Mesodermal cell (in vitro differentiated cells): ENCODE measurements around the gene LTC4S.

ENCODE experiments used
- H3K27ac ChIP-seq: 2 replicates; pipeline ENCODE4 v1.7.0; 2013; ENCODE audit warnings: mild to moderate bottlenecking, low read depth, low read length, moderate library complexity; ENCODE audit not compliant: severe bottlenecking
- H3K36me3 ChIP-seq: 2 replicates; pipeline ENCODE4 v1.7.1; 2013; ENCODE audit warnings: mild to moderate bottlenecking, low read length, moderate library complexity; ENCODE audit not compliant: control insufficient read depth, insufficient read depth
- H3K4me1 ChIP-seq: one replicate; pipeline ENCODE4 v1.7.1; 2013; ENCODE audit warnings: mild to moderate bottlenecking, low read length; ENCODE audit not compliant: insufficient read depth, control insufficient read depth, poor library complexity, severe bottlenecking
- H3K4me3 ChIP-seq: 2 replicates; pipeline ENCODE4 v1.7.0; 2013; ENCODE audit warnings: low read length, control low read depth, mild to moderate bottlenecking; ENCODE audit not compliant: insufficient read depth, poor library complexity, severe bottlenecking; ENCODE audit errors: extremely low read depth
- H3K9me3 ChIP-seq: 2 replicates; pipeline ENCODE4 v1.7.1; 2013; ENCODE audit warnings: mild to moderate bottlenecking, low read length, moderate library complexity; ENCODE audit not compliant: control insufficient read depth
- WGBS, 2 experiments: methylation state at CpG; one replicate each; pipeline ENCODE4 v1.1.5; 2013; ENCODE audit warnings: missing lambda C conversion rate in 2 of 2; ENCODE audit not compliant: insufficient coverage in 2 of 2; 5-methylcytosine and 5-hydroxymethylcytosine counted together

LTC4S gene

GRCh38 chr5:179802207-179802883, 8.6 kb downstream of the LTC4S start:
- Histone ChIP-seq H3K4me3 (no peak overlapping the region), H3K27ac (no peak overlapping the region), H3K36me3 (peaks cover 49% of the 10 kb centered on the region), H3K4me1 (peaks cover 18% of the 10 kb centered on the region), H3K9me3 (no peaks in the 10 kb centered on the region)
- 91 to 92% methylated on average over 19 of the region's 19 CpGs for WGBS, 2 experiments

DNA sequence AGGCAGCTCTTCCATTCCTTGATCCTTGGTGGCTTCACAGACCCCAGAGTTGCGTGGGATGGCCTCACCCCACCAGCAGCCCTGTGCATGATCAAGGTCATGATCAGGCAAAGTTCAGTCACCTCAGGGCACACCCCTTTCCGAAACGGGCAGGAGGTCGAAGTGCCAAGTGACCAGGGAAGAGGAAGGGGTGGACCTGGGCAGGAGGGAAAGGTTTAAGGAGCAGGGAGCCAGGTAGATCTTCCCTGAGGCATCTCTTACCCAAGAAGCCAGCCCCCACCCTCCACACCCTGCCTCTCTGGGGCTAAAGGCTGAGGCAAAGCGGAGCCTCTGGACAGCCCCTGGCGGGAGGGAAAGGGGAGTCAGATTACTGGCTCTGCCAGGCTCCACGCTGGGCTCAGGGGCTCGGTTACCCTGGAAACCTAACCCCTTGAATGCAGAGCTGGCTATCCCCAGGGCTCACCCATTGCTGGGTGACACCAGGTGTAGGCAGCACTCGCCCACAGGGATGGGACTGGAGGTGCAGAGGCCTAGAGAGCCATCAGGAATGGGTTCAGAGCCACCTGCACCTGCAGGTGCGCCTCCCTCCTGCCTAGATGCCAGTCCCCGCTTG, 9.3 kb downstream of the LTC4S start:
- H3K9me3 ChIP-seq, result no peaks in the 10 kb centered on the region
- H3K4me1 ChIP-seq, result peaks cover 18% of the 10 kb centered on the region
- H3K27ac ChIP-seq, result no peak overlapping the region
- H3K4me3 ChIP-seq, result no peak overlapping the region
- H3K36me3 ChIP-seq, result peaks cover 43% of the 10 kb centered on the region
- 65 to 78% methylated on average over 8 to 9 of the region's 11 CpGs for WGBS, 2 experiments

- peak overlapping the region; percentile 11 for H3K4me3 ChIP-seq
- peaks cover 34% of the 10 kb centered on the region for H3K36me3 ChIP-seq
- H3K4me1 ChIP-seq, result peaks cover 18% of the 10 kb centered on the region
- WGBS, 2 experiments, result 80 to 87% methylated on average over 15 to 18 of the region's 18 CpGs
- no peak overlapping the region for H3K27ac ChIP-seq
- H3K9me3 ChIP-seq, result no peaks in the 10 kb centered on the region
These were observed 10.1 kb downstream of the LTC4S start for GRCh38 chr5:179803651-179804554.

DNA sequence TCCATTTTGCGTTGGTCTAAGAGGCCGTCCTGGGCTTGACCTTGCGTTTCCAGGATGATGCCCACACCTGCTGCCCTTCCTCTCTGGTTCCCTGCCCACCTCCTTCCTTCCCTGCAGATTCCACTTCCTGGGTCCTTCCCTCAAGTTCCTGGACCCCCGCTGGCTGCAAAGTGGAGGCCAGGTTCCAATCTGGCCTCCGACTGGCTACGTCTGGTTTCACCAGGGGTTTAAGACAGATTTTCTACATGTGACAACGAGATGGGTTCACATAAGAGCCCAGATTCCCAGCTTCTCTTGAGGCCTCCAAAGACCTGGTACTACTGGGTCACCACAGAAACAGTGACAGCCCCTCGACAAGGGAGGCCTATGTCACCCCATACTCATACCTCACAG, 10.8 kb downstream of the LTC4S start:
- Histone ChIP-seq H3K4me3 (no peak overlapping the region), H3K9me3 (no peaks in the 10 kb centered on the region), H3K36me3 (peaks cover 30% of the 10 kb centered on the region), H3K4me1 (peaks cover 18% of the 10 kb centered on the region), H3K27ac (no peak overlapping the region)
- 98 to 99% methylated on average over 8 of the region's 8 CpGs for WGBS, 2 experiments

DNA sequence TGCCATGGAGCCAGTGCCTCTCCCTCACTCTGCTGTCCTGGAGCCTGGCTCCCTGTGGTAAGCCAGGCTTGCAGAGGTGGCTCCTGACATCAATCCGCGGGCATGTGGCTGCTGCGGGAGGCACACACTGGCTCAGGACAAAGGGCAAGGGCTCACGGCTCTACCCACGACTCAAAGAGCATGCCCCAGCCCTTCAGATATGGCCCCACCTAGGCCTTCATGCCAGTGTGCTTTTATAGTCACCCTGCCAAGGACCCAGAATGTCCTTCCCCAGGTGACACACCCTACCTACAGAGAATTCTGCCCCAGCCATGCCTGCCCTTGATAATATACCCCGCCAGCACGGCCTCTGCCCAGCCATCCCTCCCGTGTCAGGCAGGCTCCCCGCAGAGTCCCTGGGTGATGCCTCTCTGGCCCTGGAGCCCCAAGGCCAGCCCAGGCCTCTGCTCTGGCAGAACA, 11.3 kb downstream of the LTC4S start:
- no peak overlapping the region for H3K27ac ChIP-seq
- 66 to 75% methylated on average over 9 of the region's 9 CpGs for WGBS, 2 experiments
- peaks cover 18% of the 10 kb centered on the region for H3K4me1 ChIP-seq
- no peaks in the 10 kb centered on the region for H3K9me3 ChIP-seq
- H3K36me3 ChIP-seq, result peaks cover 24% of the 10 kb centered on the region
- peak overlapping the region; percentile 70 for H3K4me3 ChIP-seq

GRCh38 chr5:179805529-179806249, 11.9 kb downstream of the LTC4S start:
- H3K9me3 ChIP-seq, result no peaks in the 10 kb centered on the region
- WGBS, 2 experiments, result 12% methylated on average over 49 to 50 of the region's 65 CpGs
- H3K27ac ChIP-seq, result no peak overlapping the region
- H3K4me1 ChIP-seq, result peaks cover 18% of the 10 kb centered on the region
- H3K36me3 ChIP-seq, result peaks cover 22% of the 10 kb centered on the region
- peak overlapping the region; percentile 70 for H3K4me3 ChIP-seq

- H3K27ac ChIP-seq, result peak within 1 kb of the TSS; percentile 49
- H3K4me3 ChIP-seq, result peak within 1 kb of the TSS; percentile 70
- peaks cover 18% of the 10 kb centered on the region for H3K4me1 ChIP-seq
- H3K36me3 ChIP-seq, result peaks cover 22% of the 10 kb centered on the region
- no peaks in the 10 kb centered on the region for H3K9me3 ChIP-seq
- WGBS, 2 experiments, result 0% methylated on average over 43 to 60 of the region's 108 CpGs
These were observed 12.7 kb downstream of the LTC4S start, which contains the start of gene MGAT4B for GRCh38 chr5:179806250-179807048. MGAT4B (minus strand) TSS chr5:179806866; CDS start chr5:179806583, 283 bp downstream.

DNA sequence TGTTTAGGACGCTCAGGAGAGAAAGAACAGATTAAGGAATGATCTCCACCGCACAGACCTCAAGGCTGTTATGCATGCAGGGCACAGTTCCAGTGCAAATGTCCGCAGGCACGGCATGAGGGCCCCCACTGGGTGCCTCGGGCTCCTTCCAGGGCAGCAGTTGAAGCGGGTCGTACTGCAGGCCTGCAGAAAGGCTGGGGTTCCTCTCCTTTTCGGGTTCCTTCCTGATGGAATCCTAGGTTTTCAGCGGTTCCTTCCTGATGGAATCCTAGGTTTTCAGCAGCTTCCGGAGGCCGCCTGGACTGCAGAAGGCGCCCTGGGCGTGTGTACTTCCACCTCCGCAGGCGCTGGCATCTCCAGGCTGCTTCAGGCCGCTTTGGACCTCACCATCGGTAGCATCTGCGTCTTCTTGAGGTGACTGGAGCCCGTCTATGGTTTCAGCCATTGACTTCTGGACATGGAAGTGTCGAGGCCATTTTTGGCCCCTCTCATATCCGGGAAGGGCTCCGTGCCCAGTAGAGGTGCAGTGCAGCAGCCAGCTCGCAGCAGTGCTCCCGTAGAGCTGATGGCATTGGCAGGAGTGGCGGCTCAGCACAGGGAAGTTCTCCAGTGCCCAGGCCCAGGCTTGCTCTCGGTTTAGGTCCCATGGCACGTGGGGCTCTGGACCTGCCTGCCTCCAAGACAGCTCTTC, 18.5 kb downstream of the LTC4S start:
- Histone ChIP-seq H3K4me3 (no peak overlapping the region), H3K4me1 (no peaks in the 10 kb centered on the region), H3K36me3 (peaks cover 54% of the 10 kb centered on the region), H3K27ac (no peak overlapping the region), H3K9me3 (no peaks in the 10 kb centered on the region)
- WGBS, 2 experiments, result 96 to 97% methylated on average over 25 to 27 of the region's 27 CpGs

DNA sequence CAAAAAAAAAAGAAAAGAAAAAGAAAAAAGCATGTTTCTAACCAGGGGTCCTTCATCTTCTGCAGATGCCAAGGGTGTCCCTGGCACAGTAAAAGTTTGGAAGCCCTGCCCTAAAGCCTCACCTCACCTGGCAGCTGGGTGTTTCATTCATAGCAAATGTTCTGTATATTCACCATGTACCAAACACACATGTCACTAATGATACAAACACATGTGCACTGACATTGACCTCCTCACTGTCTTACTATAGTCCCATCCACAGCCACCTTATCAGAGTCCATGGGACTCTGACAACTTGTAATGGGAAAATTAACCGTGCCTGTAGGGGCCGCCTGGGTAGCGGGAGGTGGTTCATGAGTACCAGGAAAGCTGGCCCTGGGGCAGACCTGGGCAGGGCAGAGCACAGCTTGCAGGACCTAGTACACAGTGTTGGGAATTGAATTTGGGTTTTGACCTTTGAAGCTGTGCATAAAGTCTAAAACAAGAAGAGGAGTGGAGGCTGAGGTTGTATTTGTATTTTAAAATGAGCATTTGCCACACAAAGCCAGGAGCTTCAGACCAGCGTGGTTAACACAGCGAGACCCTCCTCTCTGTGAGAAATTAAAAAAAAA, 19.3 kb downstream of the LTC4S start:
- Histone ChIP-seq H3K4me1 (peaks cover under 1% of the 10 kb centered on the region), H3K4me3 (no peak overlapping the region), H3K9me3 (no peaks in the 10 kb centered on the region), H3K27ac (no peak overlapping the region), H3K36me3 (peaks cover 54% of the 10 kb centered on the region)
- WGBS, 2 experiments, result 88 to 100% methylated on average over 3 to 5 of the region's 5 CpGs
